LNCaP clone FGC (cell line): ENCODE results near the gene OXTR.

Source experiments
- DNase-seq: peaks from one replicate; pipeline ENCODE4 v3.0.0-alpha.2; 2011; ENCODE audit warnings: low read depth
- H3K4me3 ChIP-seq: 2 replicates; pipeline ENCODE4 v1.5.1; 2011; ENCODE audit warnings: mild to moderate bottlenecking, low read depth, low read length, control low read depth
- CTCF ChIP-seq: IDR thresholded peaks from 2 replicates; pipeline ENCODE4 v1.5.1; 2012; ENCODE audit warnings: mild to moderate bottlenecking; ENCODE audit not compliant: control insufficient read depth, insufficient read depth; ENCODE audit errors: extremely low read depth

The OXTR gene

DNA sequence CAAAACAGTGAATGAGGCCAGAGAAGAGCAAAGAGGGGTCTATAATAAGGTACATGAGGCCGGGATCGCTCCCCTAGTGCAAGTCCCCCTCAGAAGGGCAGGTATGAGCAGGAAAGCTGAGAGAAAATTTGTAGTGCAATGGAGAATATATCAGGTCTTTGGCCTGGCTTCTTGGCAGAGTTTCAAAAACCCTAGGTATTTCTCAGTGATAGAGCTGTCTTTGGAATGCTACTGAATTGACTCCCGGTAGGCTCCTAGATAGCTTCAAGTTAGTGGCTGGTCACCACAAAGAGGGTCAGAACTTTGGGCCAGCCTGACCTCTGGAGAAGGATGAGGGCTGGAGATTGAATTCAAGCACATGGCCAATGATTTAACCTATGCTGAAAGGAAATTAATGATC, 30.6 kb upstream of the OXTR start:
- TF ChIP-seq CTCF: no peak
- no peak overlapping the region for H3K4me3 ChIP-seq
- DNase-seq: no peak

GRCh38 chr3:8794247-8794646, 24.8 kb upstream of the OXTR start:
- TF ChIP-seq CTCF: no peak
- DNase-seq: no peak
- no peak overlapping the region for H3K4me3 ChIP-seq

GRCh38 chr3:8793242-8793641, 23.8 kb upstream of the OXTR start:
- H3K4me3 ChIP-seq: no peak overlapping the region
- TF ChIP-seq CTCF: no peak
- DNase-seq: no peak

GRCh38 chr3:8790529-8790928, 21.1 kb upstream of the OXTR start:
- no peak for DNase-seq
- H3K4me3 ChIP-seq: no peak overlapping the region
- TF ChIP-seq CTCF: no peak

- TF ChIP-seq CTCF: no peak
- no peak overlapping the region for H3K4me3 ChIP-seq
- DNase-seq: no peak
Measured at GRCh38 chr3:8784676-8785435, 15.4 kb upstream of the OXTR start.

- no peak overlapping the region for H3K4me3 ChIP-seq
- no peak for DNase-seq
- no peak for TF ChIP-seq CTCF
Measured at GRCh38 chr3:8780279-8780678, 10.9 kb upstream of the OXTR start.

DNA sequence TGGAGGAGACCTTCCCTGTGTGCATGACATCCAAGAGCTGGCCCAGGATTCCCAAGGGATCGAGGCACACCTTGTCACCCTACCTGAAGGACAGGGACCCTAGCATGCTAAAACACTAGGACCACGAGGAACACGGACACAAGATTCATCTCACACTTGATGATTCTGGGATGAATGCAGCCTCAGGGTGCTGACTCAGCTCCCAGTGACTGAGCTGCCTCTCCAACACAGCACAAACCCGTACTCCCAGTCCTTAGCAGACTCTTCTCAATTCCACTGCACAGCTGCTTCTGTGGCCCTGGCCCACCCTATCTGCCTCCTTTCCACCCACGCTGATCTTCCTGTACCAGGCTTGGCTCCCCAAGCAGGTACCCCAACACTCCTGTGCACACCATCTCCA, 9.1 kb upstream of the OXTR start:
- TF ChIP-seq CTCF: no peak
- DNase-seq: no peak

More for the DNA sequence above, 9.1 kb upstream of the OXTR start:
- no peak overlapping the region for H3K4me3 ChIP-seq
